NCI-H146 treated with DMSO at 0.1 percent for 48 hours (cell line): ENCODE data around the gene ELP4.

ENCODE experiments used
- DNase-seq: peaks from one replicate; lab custom pipeline; 2025; ENCODE audit not compliant: unreplicated experiment; lab: John Stamatoyannopoulos, UW

The ELP4 gene

DNA sequence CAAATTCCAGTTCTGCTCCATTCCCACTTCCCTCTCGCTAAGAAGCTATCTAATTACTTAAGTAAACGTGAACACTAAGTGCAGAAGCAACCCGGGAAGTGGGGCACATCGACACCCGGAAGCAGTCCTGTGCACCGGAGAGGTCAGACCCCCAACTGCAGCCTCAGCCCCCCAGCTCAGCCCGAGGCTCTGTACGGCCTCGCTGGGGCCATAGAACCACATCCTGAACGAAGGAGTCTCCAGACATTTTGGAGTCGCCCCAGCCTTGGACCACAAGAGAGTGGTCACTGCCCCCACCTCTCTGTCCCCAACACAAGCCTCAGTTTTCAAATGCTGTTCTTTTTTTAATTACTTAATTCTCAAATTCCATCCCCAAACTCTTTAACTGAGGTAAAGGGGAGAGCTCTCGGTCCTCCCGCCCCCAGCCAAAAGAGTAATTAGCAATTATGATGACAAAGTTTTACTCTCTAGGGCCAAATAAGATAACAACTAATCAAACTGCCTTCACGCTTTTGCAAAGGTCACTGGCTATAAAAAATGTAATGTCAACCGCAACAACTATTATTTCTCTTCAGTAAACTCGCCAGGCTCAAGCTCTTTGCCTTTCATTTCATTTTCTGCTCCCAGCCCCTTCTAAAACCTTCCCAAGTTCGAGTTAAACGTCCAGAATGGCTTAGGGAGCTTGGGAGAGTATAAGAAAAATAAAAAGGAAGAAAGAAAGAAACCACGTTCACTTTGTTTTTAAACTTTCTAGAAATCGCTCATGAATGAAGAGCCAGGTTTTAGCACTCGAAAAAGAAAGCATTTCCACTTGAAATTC, 299.4 kb downstream of the ELP4 start:
- DNase-seq, result no peak

DNA sequence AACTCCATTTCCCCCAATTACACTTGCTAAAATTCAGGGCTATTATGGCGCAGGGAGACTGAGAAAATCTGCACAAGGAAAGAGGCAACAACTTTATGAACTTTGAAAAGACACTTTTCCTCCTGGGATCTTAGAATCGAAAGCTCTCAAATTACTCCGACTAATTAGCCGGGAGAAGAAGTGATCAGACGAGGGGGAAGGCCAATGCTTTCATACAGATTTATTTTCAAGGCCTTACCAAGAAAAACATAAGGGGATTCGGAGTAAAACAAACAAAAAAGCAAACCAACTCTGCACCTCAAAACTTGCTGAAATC, 299.9 kb downstream of the ELP4 start:
- DNase-seq, result no peak

DNA sequence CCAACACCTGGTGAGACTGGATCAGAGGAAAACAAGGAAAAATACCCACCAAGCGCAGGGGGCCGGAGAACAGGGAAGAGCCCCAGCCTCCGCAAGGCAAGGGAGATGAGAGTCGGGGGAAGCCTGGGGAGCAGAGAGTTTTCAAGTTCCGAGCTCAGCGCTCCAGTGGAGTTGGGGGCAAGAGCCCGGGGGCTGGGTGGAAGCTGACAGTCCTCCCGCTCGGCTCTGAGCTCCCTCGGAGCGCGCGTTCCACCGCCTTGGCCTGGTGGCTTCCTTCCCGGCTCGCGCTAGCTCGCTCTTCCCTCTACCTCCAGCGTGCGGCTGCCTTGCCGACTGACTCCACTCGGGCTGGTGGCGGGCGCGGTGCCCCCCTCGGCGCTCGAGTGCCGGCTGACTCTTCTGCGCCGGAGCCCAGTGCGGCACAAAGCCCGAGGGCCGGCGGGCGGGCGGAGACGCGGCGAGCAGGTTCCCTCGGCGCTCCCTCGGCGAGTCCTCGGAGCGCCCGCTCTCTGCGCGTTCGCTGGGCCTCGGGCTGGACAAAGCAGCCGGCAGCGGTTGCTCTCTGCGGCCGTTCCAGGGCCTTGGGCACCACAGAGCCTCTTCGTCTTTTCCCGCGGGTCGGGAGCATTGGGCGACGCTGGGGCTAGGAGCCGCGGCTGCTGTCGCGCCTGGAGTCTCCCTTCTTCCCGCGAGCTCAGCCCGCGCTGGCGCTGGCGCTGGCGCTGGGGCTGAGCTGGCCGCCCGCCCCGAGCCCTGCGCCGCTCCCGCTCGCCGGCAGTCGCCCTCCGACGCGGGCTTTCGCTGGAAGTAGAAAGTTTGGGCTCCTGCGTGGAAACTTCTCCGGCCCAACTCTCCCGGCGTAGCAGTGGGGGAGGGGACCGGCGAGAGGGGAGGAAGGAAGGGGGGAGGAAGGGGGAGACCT, 300.6 kb downstream of the ELP4 start:
- peak; percentile 51 for DNase-seq

DNA sequence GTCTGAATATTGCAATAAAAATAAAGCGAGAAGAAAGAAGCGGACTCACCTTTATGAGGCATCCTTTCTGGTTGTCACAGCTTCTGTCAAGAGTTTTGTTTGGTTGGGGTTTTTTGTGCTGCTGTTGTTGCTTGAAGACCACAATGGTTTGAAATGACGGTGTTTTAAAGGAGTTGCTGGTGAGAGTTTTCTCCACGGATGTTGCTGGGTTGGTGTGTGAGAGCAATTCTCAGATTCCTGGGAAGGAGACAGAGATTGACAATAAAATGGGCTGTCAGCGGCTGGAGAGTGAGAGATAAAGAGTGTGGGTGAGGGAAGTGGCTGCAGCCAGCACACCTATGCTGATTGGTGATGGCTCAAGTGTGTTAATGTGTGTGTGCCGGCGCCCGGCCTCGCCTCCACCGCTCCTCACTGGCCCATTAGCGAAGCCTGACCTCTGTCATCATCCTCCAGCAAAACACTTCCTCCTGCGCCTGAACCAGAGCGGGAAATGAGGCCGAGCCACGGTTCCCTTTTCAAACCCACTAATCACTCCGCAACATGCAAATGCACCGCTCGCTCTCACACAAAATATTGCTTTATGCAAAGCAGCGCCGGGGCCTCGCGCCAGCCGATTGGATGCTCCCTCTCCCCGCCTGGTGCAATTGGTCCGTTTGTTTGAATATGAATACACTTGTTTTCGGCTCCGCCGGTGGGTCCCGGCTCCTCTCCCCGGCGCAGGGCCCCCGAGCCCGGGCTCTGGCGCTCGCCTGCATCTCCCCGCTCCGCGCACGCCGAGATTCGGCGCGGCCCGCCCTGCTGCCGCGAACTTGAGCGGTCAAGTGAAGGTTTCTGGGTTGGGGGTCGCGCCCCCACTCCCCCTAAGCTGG, 301.4 kb downstream of the ELP4 start, which contains the start of gene PAX6:
TSS of gene PAX6 (minus strand) at position 544 of the 869 bp plus-strand sequence. CDS start 4,911 bp downstream, outside the sequence.
- peak; percentile 89 for DNase-seq

DNA sequence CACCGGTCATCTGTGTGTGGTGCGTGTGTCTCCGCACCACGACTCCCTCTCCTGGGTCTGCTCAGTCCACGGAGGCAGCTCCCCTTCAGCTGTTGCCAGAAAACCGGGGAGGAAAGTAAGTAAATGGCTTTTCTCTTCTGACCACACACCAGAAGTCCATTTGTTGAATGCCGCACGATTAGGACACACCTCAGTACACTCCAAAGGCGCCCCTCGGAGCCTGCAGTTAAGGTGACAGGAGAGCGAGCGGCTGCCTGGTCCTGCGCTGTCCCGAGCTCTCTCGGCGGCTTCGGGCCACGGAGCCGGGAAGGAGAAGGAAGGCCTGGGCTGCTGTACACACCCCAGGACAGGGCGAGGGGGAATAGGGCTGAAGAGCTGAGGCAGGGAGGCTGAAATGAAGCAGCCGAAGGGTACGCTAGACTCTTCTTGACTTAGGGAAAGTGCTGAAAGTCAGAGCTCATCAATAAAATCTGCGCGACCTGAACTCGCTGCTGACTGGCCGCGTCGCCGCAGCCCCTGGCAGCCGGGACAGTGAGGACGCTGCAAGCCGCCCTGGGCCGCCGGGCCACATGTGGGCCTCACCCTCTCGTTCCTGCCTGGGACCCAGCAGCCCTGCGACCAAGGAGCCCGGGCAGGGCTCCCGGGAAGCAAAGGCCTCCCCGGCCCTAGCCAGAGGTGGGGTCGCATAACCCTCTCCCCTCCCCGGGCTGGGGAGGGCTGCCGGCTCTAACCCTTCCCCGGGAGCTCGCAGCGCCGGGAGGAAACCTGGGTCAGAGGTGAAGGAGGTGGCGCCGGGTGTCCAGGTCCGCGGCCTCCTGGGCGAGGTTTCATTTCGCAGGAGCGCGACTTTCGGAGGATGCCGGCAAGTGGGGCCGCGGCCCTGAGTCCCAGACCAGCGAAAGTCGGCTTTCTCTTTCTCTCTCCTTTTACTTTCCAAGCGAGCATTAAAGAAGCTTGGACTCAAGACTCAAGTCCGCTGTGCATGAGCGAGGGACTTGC, 303.1 kb downstream of the ELP4 start:
- no peak for DNase-seq

DNA sequence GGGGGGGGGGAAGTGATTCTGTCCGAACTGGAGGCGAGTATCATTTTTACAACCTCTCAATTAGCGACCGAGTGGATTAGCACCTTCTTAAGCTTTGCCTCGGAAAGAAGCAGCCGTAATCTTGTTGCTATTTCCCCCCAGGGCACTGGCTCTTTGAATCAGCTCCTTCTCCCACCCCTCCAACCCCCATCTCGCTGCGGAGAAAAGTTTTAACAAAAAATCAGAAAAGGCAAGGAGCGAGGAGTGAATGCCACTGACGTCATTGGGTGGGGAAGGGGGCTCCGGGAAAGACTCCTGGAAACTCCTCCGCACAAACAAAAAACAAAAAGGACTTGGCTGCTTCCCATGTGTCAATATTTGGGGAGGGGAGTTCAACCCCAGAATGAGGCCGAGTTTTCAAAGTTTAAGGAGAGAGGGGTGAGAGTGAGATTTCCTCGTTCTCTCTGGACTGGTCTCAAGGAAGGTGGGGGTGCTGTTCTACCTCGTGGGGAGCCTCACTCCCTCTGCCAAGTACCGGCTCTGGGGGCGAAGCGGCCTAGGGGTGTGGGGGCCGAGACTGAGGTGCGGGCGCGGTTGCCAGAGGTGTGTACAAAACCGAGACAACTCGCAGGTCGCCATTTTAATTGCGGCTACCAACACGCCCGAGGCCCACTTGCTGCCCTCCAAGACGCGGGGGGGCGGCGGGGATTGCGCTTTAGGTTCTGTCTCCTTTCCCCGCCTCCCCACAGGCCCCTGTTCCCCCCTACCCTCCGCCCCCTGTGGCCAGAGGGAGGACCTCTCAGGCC, 304.0 kb downstream of the ELP4 start:
- DNase-seq, result no peak

DNA sequence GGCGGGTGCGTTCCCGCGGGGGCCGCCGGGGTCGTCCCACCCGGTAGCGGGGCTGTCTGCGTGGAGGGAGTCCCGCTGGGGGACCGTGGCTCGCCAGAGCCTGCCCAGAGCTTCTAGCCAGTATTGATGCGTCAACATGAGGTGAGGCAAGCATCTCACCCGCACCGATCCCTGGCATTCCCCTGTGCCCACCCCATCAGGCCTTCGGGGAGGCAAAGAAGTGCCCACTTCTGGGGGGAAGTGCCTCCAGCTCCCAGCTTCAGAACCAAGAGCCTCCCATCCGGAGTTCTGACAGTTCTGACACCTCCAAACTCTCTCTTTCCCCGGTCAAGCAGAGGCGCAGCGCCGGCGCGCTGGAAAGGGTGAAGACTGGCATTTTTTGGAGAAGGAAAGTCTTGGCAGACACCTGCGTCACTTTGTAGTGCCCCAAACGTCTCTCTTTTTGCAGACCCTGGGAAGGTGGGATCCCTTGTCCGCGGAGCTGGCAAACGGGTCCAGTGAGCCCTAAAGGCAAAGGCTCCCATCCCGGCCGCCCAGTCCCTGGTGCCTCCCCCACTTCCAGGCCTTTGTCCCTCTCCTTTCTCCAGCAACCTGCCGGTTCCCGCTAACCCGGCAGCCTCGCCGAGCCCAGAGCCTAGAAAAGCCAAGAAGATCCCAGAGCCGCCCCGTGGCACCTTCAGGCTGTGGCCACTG, 304.8 kb downstream of the ELP4 start:
- DNase-seq, result no peak

DNA sequence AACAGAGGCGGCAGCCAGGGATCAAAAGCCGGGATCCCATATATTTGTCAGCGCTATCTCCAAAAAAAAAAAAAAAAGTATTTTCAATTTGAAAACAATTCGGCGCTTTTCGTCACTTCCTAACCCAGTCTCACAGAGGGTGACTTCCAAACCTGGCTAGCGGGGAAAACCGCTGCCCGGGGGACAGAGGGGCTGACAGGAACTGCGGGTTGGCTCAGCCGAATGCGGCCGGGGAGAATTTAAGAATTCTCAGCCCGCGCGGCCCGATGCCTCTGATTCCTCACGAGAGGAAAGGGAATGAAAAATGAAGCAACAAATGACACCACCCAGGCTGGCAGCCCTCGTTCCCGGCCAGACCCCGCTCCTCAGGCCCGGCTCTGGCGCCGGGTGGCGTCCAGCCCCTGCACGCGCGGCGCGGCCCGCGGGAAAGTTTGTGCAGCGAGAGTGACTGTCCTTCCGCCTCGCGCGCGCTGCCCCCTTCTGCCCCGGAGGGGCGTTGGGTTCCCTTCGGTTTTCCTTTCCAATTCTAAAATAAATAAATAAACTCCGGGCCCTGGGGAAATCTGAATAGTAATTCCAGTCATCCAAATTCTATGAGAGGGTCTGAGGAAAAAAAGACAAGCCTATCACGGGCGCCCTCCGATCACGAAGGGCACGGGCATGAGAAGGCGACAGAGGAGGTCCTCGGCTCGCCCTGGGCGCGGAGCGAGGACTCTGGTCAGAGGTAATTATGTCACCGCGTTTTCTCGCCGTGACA, 306.3 kb downstream of the ELP4 start:
- DNase-seq, result no peak

DNA sequence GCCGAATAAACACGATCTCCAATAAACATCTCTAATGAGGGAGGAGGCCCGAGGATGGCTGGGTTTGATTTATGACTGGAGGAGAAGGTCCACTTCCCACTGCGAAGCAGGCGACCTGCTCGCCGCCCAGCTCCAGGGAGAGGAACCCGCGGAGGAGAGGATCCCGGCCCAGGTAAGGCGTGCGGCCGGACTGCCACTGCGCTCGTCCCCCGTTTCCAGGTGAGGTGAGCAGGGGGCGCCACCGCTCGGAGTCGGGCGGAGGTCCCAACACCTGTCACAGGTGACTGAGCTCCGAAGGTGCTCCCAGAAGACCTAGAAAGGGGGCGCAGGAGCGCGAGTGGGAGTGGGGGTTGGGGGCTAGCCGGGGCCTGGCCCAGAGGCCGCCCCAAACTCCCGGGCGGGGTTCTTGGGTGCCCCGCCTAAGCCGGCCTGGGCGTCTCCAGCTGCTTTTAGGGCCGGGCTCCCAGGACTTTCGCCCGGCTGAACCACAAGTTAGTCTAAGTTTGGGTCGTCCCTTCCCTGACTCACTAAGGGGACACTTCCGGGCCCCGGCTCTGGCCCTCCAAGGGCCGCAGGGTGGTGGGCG, 307.0 kb downstream of the ELP4 start:
- DNase-seq, result no peak

DNA sequence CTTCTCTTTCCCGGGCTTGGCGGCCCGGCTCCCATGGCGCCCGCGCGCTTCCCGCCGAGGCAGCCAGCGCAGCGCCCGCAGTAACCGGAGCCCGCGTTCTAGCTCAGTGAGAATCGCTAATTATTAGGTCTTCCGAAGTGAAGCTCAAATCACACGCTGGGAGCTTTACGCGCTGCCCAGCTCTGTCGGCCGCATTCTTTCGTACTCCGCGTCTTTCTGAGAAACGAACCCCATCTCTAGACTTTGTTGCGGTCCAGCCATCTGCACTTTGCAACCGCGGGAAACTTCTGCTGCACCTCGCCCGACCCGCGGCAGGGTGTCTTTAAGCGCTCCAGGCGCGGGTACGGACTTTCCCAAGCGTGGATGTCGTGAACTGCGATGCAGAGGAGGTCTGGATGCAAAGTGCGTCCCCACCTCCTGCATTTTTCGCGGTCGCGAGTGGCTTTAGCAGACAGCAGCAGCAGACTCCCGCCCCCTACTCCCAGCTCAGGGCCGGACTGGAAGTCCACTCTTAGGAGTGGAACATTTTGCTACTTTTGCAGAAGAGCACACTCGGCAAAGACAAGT, 307.6 kb downstream of the ELP4 start:
- no peak for DNase-seq

DNA sequence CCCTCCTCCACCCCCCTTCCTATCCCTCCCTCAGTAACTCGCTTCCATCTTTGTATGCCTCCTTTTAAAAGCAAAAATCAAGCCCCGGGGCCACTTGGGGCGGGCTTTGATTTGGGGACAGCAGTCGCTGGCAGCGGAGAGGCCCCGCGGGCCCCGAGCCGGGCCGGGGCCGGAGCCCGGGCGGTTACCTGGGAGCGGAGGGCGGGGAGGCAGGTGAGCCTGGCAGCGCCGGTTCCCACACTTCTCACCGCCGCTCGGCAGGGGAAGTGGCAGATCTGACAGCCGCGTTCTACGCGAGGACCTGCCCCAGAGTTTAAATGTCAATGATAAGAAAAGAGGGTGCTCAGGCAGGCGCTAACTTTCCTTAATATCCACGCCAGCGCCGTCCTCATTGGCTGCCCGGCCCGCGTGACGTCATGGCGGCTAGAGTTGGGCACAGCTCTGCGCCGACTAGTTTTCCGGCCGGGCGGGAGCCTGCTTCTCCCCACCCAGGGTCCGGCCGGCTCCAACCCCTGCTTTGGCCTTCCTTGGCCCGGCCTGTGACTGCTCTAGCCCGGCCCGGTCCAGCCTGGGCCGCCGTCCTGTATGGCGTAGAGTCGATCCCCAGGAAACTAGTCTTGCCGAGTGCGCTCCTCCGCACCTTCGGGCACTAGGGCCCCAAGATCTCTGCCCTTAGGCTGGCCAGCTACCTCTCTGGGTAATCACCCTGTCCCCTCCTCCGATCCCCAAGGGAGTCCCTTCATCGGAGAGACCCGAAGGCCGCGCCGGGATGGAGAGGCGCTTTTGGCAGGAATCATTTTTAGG, 308.3 kb downstream of the ELP4 start:
- DNase-seq, result no peak

DNA sequence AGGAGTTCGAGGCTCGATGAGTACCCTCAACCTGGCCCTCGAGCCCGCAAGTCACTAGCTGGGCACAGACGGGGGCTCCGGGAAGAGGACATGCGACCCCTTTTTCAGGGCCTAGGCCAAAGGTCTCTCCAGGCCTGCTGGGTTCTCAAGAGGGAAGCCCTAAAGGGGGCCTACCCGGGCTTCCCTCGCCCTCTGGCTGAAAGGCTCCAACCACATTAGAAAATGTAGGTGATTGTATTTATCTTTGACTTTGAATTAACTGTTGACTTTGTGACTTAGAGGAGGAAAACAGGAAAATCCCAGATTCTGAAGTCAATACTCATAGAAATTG, 308.8 kb downstream of the ELP4 start:
- DNase-seq, result no peak

DNA sequence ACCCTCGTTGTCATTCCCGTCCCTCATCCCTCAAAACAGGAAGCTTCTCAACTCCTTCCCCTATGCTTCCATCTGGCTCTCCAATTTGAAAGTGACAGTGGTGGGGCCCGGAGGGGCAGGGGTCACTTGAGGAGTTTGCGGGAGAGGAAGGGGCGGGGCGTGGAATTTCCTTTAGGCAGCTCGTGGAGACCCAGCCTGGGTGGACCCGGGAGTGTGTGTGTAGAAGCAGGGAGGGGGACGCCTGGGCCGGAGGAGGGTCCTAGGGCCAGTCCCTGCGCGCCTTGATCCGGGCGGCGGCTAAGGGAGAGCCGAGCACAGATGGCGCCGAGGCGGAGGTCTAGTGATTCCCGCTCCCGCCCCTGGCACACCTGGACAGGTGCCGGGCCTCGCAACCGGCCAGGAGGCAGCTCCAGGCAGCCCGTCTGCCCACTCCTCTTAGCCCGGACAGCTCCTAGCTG, 309.3 kb downstream of the ELP4 start:
- no peak for DNase-seq

DNA sequence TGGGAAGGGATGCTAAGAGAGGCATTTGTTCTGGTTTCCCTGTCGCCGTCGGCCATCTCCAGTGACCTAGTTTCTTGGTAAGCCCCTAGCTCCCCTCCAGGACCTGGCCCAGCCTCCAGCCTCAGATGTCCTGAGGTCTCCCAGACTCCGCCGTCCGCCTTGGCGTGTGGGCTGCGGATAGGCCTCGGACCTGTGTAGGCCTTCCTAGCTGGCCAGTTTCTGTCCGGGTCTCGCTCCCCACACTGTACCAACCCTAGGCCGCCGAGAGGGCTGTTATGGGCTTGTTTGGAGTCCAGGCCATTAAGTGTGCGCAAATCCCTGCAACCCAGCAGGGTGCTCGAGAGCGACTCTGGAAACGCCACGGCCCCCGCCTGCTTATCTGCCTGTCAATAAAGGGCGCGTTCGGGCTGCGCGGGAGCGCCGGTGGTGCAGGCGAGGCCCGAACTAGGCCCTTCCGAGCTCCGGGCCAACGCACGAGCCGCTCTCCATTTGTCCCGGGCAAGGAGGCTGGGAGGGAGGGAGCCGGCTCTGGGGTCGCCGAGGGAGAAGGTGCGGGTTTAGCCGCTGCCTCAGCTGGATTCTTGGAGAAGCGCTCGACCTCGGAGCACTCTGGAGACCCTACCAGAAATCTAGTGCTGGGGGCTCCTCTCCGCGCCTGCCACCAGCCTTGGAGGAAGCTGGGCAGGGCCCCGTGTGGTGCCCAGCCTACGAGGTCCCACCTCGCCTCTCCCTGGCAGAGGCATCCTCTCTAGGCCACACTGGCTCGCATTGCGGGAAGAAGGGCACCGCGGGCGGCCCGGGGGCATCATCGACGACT, 310.3 kb downstream of the ELP4 start:
- DNase-seq, result no peak

DNA sequence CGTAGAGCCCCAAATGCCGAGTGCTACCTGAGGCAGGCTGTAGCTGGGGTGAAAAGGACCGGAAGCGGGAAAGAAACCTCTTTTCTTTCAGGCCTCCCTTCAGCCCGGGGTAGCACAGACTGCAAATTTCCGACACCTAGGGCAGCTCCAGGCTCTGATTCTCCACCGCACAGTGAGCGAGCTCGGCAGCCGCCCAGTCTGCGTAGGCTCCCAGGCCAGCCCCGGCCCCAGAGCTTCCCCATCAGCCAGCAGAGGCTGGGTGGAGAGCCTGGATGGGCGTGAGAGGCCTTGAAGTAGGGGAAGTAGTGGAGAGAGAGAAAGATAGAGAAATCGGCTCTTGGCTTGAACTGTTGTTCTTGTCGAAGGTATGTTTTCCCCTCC, 310.9 kb downstream of the ELP4 start:
- DNase-seq, result no peak
